Smooth muscle cell (in vitro differentiated cells): Measurements from ENCODE around the gene RHOXF2. TPM values are rescaled to one million over a fixed set of nuclear protein-coding genes. Genes with fewer than 3 reads are reported as not detected.
"Not testable (repeated sequence)": the region's sequence is repeated elsewhere in the genome, so short reads cannot be mapped to it uniquely, and the experiment has no call there.

Source experiments
- DNase-seq: peaks from one replicate; lab custom pipeline; 2025; ENCODE audit not compliant: unreplicated experiment; lab: John Stamatoyannopoulos, UW
- H2AFZ ChIP-seq: fragments of 200-600 bp; sonication (generic); 2 replicates; pipeline ENCODE4 v1.6.0; 2016; ENCODE audit warnings: antibody characterized with exemption, low read depth, mild to moderate bottlenecking
- H3F3A ChIP-seq: fragments of 200-600 bp; sonication (generic); 2 replicates; pipeline ENCODE4 v1.6.0; 2017; ENCODE audit warnings: antibody characterized with exemption, low read depth
- H3K27ac ChIP-seq: fragments of 200-600 bp; sonication (generic); 2 replicates; pipeline ENCODE4 v1.5.1; 2016; ENCODE audit warnings: low read depth, mild to moderate bottlenecking
- H3K27me3 ChIP-seq: fragments of 200-600 bp; sonication (generic); 2 replicates; pipeline ENCODE4 v1.6.1; 2016; ENCODE audit warnings: low read depth, mild to moderate bottlenecking
- H3K36me3 ChIP-seq: fragments of 200-600 bp; sonication (generic); 2 replicates; pipeline ENCODE4 v1.5.1; 2016; ENCODE audit warnings: low read depth
- H3K4me1 ChIP-seq: fragments of 200-600 bp; sonication (generic); 2 replicates; pipeline ENCODE4 v1.5.1; 2016; ENCODE audit warnings: low read depth
- H3K4me2 ChIP-seq: fragments of 200-600 bp; sonication (generic); 2 replicates; pipeline ENCODE4 v1.6.0; 2016; ENCODE audit warnings: mild to moderate bottlenecking
- H3K4me3 ChIP-seq: fragments of 200-600 bp; sonication (generic); 2 replicates; pipeline ENCODE4 v1.5.1; 2016; ENCODE audit warnings: mild to moderate bottlenecking
- H3K79me2 ChIP-seq: fragments of 200-600 bp; sonication (generic); 2 replicates; pipeline ENCODE4 v1.6.0; 2016; ENCODE audit warnings: low read depth, mild to moderate bottlenecking
- H3K9ac ChIP-seq: fragments of 200-600 bp; sonication (generic); 2 replicates; pipeline ENCODE4 v1.6.0; 2016; ENCODE audit warnings: low read depth
- H3K9me3 ChIP-seq: fragments of 200-600 bp; sonication (generic); replicated peaks from 2 replicates; pipeline ENCODE4 v1.5.1; 2016; ENCODE audit warnings: low read depth
- H4K20me1 ChIP-seq: fragments of 200-600 bp; sonication (generic); 2 replicates; pipeline ENCODE4 v1.6.0; 2016; ENCODE audit warnings: low read depth
- WGBS: methylation state at CpG from one replicate; pipeline ENCODE4 v1.1.7; 2016; ENCODE audit warnings: low lambda C conversion rate; 5-methylcytosine and 5-hydroxymethylcytosine counted together
- polyA plus RNA-seq: library from polyadenylated mRNA; unstranded; fragments of >200 nt; fragmentation: Nextera tagmentation; extraction: Ambion mirVana; gene quantifications from 2 replicates; pipeline ENCODE4 v1.2.1, GENCODE V29; 2016
- total RNA-seq: library from RNA; depleted of rRNA; stranded (reverse); fragments of >200 nt; gene quantifications from 2 replicates; pipeline ENCODE4 v1.2.3, GENCODE V29; 2014
- TF ChIP-seq, protein P1 (sequence below): fragments of 200-600 bp; sonication (generic); IDR thresholded peaks from 2 replicates; pipeline ENCODE4 v1.5.1; 2017; ENCODE audit warnings: borderline replicate concordance, mild to moderate bottlenecking, antibody characterized with exemption; ENCODE audit not compliant: insufficient read depth, poor library complexity, severe bottlenecking

The RHOXF2 gene, protein sequence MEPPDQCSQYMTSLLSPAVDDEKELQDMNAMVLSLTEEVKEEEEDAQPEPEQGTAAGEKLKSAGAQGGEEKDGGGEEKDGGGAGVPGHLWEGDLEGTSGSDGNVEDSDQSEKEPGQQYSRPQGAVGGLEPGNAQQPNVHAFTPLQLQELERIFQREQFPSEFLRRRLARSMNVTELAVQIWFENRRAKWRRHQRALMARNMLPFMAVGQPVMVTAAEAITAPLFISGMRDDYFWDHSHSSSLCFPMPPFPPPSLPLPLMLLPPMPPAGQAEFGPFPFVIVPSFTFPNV
- not detected in 2 replicates for total RNA-seq
- polyA plus RNA-seq: not detected in 2 replicates

GRCh38 chrX:120158313-120158712 is at the start of gene RHOXF2:
Gene RHOXF2 (plus strand): TSS chrX:120158613. CDS start chrX:120158751, 138 bp downstream.
- H3F3A ChIP-seq, H3K4me1 ChIP-seq, H3K9ac ChIP-seq, H2AFZ ChIP-seq, DNase-seq, H3K9me3 ChIP-seq, H3K4me2 ChIP-seq, H3K36me3 ChIP-seq, H3K27ac ChIP-seq, H3K27me3 ChIP-seq, H3K4me3 ChIP-seq, H4K20me1 ChIP-seq, H3K79me2 ChIP-seq: not testable (repeated sequence)
- no CpG with 5 or more reads among the region's 15 CpGs for WGBS

- H3K79me2 ChIP-seq: no peaks in the 10 kb centered on the region
- no peak overlapping the region for H3K4me2 ChIP-seq
- H3K27ac ChIP-seq: no peak overlapping the region
- WGBS: 83% methylated on average over 1 of the region's 1 CpG
- H3F3A ChIP-seq: no peaks in the 10 kb centered on the region
- H3K9me3 ChIP-seq: no peaks in the 10 kb centered on the region
- no peak overlapping the region for H3K9ac ChIP-seq
- TF ChIP-seq, protein P1, sequence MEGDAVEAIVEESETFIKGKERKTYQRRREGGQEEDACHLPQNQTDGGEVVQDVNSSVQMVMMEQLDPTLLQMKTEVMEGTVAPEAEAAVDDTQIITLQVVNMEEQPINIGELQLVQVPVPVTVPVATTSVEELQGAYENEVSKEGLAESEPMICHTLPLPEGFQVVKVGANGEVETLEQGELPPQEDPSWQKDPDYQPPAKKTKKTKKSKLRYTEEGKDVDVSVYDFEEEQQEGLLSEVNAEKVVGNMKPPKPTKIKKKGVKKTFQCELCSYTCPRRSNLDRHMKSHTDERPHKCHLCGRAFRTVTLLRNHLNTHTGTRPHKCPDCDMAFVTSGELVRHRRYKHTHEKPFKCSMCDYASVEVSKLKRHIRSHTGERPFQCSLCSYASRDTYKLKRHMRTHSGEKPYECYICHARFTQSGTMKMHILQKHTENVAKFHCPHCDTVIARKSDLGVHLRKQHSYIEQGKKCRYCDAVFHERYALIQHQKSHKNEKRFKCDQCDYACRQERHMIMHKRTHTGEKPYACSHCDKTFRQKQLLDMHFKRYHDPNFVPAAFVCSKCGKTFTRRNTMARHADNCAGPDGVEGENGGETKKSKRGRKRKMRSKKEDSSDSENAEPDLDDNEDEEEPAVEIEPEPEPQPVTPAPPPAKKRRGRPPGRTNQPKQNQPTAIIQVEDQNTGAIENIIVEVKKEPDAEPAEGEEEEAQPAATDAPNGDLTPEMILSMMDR: no peak
- H3K36me3 ChIP-seq: no peaks in the 10 kb centered on the region
- no peak overlapping the region for H2AFZ ChIP-seq
- H3K4me3 ChIP-seq: no peak overlapping the region
- H3K4me1 ChIP-seq: no peaks in the 10 kb centered on the region
- no peaks in the 10 kb centered on the region for H3K27me3 ChIP-seq
- no peaks in the 10 kb centered on the region for H4K20me1 ChIP-seq
- DNase-seq: no peak
Observed at GRCh38 chrX:120109378-120109777, 49.0 kb upstream of the RHOXF2 start.

- Histone ChIP-seq H3K27ac (no peak overlapping the region), H3F3A (no peaks in the 10 kb centered on the region), H4K20me1 (no peaks in the 10 kb centered on the region), H3K36me3 (no peaks in the 10 kb centered on the region), H3K27me3 (no peaks in the 10 kb centered on the region), H3K4me1 (no peaks in the 10 kb centered on the region), H3K9me3 (no peaks in the 10 kb centered on the region), H2AFZ (no peak overlapping the region), H3K4me2 (no peak overlapping the region), H3K4me3 (no peak overlapping the region), H3K9ac (no peak overlapping the region), H3K79me2 (no peaks in the 10 kb centered on the region)
- no peak for DNase-seq
- TF ChIP-seq, protein P1: no peak
Observed at GRCh38 chrX:120111611-120112010, 46.8 kb upstream of the RHOXF2 start.

DNA sequence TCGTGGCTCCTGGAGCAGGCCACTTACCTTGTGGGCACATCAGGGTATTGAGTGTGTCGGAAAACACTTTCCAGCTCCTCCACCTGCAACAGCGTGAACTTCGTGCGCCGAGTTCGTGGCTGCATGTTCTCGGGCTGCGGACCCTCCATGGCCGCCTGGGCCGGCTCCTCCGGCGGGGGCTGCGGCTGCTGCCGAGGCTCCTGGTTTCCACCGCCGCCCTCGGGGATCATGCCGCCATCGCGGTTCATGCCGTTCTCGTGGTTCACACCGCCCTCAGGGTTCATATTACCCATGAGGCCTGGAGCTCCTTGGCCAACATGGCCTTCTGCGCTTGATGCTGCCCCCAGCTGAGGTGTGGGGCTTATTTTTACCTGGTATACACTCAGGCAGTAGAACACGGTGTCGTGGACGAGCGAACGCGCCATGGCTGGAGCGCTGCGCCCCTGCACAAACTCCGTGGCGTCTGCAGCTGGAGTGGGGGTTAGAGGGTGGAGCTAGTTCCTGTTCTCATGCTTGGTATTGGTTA is 42.9 kb upstream of the RHOXF2 start, which contains the start of gene RHOXF1:
Gene RHOXF1, minus strand, starts transcription at position 476 of the 526 bp plus-strand sequence. Its CDS starts 51 bp downstream, at position 425.
- H3K4me3 ChIP-seq: no peak within 1 kb of the TSS
- H3K4me2 ChIP-seq: no peak within 1 kb of the TSS
- WGBS: 95% methylated on average over 27 of the region's 35 CpGs
- no peak within 1 kb of the TSS for H3K9ac ChIP-seq
- H3K4me1 ChIP-seq: no peaks in the 10 kb centered on the region
- no peaks in the 10 kb centered on the region for H3K9me3 ChIP-seq
- H3K79me2 ChIP-seq: no peaks in the 10 kb centered on the region
- H3K36me3 ChIP-seq: no peaks in the 10 kb centered on the region
- H3F3A ChIP-seq: no peaks in the 10 kb centered on the region
- TF ChIP-seq, protein P1: no peak
- no peak within 1 kb of the TSS for H2AFZ ChIP-seq
- H4K20me1 ChIP-seq: no peaks in the 10 kb centered on the region
- no peak for DNase-seq
- H3K27ac ChIP-seq: no peak within 1 kb of the TSS
- no peaks in the 10 kb centered on the region for H3K27me3 ChIP-seq
